Inflammatory macrophage treated with lipopolysaccharide for 1 hour (primary cell): Measurements from ENCODE around the gene IER5.
A peak's percentile ranks its signal among the peaks of the same experiment; 100 is the strongest.
"Not testable (repeated sequence)": the region's sequence is repeated elsewhere in the genome, so short reads cannot be mapped to it uniquely, and the experiment has no call there.

Source experiments
- DNase-seq, 2 donors: peaks; one replicate each; pipeline ENCODE4 v3.0.0-alpha.2; 2020 to 2022

Gene IER5

DNA sequence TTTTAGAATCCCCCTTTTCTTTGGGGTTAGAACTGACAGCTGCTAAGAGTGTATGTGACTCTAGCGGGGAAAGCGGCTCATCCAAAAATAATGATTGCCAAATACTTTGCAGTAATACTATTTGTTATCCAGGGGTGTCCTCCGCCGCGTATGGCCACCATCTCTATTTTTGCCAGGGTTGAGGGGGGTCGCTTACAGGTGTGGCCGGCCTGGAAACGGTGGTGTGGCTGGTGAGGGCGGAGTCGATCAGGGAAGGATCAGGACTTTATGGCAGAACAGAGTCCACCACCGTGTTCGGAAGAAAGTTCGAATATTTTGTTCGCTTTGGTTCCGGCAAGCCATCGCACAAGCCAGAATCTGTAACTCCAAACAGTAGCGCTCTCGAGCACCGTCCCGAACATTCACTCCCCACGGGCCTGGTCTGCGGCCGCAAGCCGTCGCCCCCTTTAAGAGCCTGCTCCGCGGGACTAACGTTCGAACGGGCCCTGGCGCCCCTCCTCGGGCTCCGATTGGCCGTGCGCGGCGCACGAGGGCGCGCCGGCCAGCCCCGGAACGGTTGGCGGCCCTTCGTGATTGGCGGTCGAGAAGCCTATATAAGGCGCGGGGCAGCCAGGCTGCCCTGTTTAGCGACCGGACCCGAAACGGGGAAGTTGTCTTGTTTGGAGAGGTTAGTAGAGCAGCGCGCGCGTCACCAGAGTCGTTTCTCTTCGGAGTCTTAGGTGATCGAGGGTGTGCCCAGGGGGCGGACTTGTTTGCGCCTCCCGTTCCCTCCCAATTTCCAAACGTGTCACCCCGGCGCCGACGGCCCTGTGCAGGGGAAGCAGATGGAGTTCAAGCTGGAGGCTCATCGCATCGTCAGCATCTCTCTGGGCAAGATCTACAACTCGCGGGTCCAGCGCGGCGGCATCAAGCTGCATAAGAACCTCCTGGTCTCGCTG lies at the start of gene IER5:
IER5 (plus strand) TSS at position 622 of the 938 bp plus-strand sequence; CDS start at position 825, 203 bp downstream.
- peak; percentile 97 to 100 for DNase-seq

DNA sequence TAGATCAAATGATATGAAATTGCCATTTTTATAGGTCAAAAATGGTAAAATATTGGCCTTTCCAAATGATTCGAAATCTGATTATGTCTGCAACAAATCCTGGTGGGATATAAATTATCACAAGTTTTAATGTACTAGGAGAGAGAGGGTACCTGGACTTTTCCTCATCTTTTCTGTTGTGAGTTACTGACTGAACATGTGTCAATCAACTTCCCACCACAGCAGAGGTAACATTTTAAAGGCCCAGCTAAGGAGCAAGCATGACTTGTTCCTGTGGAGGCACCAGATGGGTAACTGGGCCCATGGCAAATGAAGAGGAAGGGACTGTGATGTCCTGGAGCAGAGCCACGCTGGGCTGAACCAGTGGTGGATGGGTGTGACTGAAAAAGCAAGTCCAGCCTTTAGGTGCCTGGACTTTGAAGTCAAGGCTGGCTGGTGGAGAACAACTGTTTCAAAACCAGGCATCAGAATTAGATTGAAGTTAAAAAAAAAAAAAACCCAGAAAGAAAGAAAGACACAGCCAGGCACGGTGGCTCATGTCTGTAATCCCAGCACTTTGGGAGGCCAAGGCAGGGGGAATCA lies 48.1 kb upstream of the IER5 start:
- DNase-seq, result no peak

DNA sequence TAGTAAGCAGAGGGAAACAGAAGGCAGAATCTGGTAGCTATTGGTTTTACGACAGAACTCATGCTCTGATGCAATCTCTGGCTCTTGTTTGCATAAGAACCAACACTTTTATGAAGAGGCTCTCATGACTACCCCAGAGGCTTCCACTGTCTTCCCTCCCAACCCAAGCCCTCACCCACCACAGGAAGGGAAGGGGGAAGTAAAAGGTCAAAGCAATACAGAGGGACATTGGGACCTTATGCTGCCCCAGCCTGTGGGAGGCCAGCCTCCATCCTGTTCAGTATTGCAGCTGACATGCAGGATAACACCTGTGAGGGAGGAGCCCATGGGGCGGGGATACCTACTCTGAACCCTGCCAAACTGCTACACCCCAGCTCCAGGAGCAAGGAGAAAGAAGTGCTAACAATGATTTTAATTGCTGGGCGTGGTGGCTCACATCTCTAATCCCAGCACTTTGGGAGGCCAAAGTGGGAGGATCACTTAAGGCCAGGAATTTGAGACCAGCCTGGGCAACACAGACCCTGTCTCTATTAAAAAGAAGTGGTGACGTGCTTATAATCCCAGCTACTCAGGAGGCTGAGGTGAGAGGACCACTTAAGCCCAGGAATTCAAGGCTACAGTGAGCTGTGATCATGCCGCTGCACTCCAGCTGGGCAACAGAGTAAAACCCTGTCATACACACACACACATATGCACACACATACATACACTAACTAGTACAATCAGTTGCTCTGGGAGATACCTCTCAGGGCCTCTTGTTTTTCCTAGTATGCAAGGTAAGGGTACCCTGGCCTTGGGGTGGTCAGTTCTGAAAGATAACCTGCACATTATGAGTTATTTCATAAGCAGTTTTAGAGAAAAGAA lies 45.2 kb upstream of the IER5 start:
- DNase-seq, result peak; percentile 89 to 94

DNA sequence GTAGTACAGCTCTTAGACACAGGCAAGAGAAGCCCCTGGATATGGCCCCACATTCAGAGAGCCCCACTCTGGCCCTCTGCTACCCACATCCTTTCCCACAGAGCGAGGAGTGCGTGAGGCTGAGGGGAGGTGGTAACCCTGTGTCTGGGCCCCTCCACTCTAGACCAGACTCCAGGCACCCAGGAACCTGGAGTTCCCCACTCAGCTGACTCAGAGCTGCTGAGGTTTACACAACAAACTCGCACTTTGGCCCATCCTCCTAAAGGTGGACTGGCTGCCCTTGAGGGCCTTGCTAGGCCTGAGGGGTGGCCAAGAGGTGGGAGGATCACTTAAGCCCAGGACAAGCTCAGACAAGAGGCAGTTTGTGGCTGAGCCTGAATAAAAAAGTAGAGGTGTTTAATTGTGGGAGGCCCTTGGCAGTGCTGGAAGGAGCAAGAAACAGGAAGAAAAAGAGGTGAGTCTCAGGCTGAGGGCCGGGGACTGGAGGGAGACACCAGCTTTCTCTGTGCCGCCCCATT lies 44.0 kb upstream of the IER5 start:
- peak; percentile 66 to 68 for DNase-seq

DNA sequence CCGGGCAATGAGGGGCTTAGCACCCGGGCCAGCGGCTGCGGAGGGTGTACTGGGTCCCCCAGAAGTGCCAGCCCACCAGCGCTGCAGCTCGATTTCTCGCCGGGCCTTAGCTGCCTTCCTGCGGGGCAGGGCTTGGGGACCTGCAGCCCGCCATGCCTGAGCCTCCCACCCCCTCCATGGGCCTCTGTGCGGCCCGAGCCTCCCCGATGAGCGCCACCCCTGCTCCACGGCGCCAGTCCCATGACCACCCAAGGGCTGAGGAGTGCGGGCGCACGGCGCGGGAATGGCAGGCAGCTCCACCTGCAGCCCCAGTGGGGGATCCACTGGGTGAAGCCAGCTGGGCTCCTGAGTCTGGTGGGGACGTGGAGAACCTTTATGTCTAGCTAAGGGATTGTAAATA lies 42.6 kb upstream of the IER5 start:
- not testable (repeated sequence) for DNase-seq

DNA sequence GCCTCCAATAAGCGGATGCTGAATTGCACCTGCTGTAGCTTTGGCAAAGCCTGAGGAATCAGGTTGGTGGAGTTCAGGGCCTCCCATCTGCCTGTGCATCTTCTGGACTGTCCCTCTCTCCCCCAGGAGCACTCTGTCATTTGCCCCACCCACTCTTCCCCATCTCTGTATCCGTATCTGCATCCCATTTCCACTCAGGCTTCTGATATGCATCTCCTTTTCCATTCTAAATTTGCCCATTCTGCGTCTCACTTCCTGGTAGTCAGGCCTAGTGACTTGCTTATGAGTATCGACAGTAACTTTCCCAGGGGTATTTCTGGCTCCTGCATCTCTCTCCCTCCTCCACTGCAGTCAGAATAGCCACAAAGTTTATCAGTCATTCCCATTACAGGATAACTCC lies 39.1 kb upstream of the IER5 start:
- no peak for DNase-seq

DNA sequence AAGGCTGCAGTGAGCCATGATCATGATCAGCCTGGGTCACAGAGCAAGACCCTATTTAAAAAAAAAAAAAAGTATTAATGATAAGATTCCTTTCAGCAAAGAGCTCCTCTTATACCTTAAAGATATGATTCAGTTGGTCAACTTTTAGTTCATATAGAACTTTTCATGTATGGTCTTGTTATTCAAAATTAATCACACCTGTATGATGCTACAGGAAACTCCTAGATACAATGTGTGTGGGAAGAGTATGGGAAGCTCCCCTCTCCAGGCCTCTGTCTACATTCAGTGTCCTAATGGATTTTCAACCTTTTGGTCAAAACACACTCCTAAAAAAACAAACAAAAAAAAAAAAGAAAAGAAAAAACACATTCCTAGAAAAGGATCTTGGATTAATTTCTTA lies 37.6 kb upstream of the IER5 start:
- DNase-seq, result no peak

DNA sequence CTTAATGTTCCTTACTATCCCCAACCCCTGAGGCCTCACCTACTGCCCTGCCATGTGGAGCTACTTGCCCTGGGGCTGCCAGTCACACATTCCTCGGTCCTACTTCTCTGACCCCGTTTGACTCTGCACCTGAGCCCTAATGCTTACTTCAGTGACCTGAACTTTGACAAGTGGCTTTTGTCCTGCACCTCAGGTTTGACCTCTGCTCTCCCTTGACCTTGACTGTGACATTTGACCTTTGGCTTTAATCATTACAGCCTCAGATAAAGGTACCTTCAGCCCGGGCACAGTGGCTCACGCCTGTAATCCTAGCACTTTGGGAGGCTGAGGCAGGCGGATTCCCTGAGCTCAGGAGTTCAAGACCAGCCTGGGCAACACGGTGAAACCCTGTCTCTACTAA lies 31.9 kb upstream of the IER5 start:
- no peak for DNase-seq

DNA sequence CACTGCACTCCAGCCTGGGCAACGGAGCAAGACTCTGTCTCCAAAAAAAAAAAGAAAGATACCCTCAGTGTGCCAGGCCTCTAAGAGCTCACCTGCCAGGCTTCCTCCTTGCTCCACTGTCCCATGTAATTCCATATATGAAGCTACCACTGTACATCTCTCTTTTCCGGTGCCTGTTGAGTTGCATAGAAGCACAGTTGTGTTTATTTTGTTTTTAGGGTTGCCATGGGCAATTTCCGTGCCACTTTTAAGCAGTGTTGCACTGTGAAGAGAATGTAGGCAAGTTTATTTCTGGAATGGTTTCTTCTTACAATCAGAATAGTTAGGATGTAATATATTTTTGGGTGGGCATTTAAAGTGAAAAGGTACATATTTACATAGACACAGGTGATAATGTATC lies 31.4 kb upstream of the IER5 start:
- no peak for DNase-seq

DNA sequence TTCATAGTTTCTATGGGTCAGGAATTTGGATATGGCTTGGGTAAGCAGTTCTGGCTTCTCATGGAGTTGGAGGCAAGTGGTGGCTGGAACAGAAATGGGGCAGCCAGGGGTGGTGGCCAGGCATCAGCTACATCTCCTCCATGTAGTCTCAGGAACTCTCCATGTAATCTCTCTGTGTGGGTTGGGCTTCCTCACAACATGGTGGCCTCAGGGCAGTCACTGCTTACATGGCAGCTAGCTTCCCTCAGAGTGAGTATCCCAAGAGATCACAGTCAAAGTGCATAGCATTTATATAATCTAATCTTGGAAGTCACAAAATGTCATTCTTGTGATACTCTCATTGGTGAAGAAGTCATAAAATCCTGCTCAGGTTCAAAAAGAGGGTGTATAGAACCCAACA lies 29.1 kb upstream of the IER5 start:
- DNase-seq, result no peak

DNA sequence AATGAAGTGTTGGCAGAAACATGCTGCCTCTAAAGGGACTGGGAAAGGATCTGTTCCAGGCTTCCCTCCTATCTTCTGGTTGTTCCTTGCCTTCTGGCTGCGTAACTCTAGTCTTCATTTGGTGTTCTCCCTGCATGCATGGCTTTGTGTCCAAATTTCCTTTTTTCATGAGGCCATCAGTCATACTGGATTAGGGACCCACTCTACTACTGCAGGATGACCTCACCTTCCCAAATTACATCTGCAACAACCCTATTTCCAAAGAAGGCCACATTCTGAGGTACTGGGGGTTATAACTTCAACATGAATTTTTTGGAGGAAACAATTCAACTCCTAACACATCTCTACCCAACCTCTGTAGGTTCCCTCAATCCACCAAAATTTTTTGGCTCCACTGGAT lies 28.4 kb upstream of the IER5 start:
- DNase-seq, result peak in 1 of 2 donors; percentile 52

DNA sequence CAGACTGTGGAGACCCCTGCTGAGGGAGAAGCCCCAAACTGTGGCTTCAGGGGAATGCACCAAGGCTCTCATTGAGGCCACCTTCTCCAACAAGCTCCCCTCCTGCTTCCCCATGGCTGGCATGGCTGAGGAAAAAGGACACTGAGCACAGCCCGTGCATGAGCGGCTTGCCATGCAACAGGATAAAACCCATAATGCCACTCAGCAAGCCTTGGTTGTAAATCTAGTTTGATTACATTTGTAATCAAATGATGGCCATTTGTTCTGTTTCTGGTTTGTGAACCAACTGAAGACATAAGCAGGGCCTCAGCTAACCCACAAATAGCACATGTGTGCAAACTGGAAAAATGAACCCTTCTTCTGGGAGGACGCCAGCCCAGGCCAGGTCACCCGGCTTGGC lies 27.6 kb upstream of the IER5 start:
- not testable (repeated sequence) for DNase-seq

DNA sequence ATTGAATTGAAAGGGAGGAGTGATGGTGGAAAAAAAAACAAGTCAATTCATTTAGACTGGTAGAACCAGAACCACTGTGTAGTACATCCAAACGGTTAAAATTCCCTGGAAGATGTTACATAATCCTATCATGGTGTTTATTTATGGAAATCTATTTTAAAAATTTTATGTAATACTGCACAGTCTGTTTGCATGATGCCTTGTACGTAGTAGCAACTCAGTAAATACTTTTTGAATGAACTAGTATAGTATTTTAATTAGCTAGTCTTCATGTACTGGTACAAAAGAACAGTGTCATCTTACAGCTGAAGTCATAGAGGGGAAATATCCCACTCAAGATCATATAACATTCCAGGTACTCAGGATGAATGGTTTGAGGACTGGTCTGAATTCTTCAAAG lies 27.0 kb upstream of the IER5 start:
- DNase-seq, result no peak

DNA sequence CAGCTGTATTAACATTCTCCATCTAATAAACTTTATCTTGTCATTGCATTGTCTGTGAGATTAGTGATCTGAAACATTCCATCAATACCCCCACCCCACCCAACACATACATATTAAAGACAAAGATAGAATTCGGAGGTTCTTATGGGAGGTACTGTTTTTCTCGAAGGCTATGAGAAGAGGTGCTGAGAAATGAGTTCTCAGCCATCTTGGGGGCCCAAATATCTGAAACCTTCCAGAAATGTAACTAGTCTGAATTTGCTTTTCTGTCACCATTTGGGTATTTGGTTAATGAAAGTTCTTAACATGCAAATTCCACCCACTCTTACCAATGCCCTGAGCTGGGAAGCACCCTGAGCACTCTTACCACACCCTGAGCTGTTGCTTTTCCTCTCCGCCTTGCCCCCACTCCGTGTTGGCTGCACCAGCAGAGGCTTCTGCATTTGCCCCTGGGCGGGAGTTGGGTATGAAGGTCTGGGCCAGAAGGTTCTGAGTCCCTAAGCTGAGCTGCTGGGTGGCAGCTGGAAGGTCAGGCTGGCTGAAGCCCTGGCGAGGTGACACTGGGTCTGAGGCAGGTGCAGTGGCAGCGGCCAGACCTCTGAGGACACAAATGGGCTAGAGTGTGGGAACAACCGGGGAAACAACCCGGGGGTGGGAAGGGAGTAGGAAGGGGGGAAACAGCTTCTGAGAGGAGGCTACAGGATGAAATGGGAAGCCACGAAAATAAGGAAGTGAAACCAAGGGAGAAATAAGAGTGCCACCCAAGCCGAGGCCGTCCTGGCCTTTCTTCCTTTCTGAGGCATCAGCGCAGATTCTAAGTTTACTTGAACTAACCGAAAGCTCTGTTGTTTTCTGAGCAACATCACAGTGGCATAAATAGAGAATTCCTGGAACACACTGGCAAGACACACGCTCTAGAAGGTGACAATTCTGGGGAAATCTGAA lies 26.3 kb upstream of the IER5 start:
- DNase-seq, result peak; percentile 89 to 98

DNA sequence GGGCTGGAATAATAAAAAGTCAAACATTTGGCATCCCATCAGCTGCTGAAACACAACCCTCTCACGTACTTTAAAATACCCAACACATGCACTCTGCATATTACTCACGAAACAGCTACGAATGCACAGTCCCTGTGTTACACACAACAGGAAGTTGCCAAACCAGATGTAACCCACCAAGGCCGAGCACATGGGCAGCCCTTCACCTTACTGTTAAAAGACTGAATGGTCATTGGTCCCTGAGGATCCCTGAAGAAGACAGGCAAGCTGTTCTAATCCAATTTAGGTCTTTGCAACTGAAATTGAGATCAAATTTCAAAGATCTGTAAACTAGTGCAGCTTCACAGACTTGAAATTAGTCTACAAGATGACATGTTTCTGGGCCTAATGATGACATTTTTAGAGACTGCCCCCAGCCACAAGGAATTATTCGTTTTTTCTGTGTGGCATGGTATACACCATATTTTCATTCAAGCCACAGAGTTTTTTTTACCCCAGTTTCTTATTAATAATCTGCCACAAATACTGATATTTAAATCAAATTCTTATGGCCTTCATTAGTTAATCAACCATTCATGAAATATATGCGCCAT lies 25.6 kb upstream of the IER5 start:
- DNase-seq, result peak; percentile 54 to 80

DNA sequence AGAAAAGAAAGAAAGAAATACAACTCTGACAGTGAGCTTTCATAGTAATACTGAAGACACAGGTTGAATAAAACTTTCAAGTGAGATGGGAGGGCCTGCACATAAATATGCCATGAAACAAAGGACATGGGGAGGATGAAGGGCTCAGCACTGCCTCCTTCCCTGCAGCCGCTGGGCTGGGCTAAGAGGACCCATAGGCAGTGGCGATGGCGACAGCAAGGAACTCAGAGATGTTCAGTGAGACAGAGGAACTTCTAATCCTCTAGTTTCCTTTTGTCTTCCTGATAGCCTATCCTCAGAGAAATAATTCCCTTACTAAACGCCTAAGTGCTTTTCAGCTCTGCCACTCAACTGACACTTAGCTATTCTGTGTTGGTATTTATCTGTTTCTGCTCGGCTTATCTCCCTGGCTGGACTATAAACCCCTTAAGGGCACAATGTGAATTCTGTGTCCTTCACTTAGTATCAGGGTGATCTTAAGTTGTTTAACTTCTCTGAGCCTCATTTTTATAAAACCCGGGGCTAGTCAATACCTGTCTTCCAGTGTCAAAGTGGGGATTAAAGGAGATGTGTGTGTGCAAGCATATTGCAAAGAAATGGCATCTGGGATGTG lies 24.4 kb upstream of the IER5 start:
- peak; percentile 21 to 43 for DNase-seq

DNA sequence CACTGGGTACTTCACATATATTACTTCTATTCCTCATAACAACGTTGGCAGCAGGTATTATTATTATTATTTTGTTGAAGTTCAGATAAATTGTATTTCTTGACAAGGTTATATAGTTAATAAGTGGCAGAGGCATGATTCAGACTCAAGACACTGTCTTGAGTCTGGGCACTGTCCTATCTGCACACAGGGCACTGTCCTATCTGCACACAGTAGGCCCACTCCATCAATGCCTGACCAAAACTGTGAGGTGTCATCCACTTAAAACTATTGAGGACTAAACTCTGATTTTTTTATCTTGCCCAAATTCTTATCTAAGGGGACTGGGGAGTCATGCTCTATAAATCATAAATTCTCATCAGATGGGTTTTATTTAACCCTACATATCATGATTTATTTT lies 23.8 kb upstream of the IER5 start:
- no peak for DNase-seq

DNA sequence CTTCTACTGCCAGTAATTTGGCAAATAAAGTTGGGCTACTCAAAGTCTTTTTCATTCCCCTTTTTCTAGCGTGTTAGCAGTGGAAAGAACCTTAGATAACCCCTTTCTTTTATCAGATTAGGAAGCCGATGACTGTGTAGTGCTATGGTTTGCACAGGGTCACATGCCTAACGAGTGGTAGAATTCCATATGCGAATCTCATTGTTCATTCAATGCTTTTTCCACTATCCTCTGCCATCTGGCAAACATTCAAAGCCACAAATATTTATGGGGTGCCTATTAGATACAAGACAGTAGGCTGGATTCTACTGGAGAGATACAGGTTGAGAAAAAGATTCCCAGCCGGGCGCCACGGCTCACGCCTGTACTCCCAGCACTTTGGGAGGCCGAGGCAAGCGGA lies 14.9 kb upstream of the IER5 start:
- no peak for DNase-seq

DNA sequence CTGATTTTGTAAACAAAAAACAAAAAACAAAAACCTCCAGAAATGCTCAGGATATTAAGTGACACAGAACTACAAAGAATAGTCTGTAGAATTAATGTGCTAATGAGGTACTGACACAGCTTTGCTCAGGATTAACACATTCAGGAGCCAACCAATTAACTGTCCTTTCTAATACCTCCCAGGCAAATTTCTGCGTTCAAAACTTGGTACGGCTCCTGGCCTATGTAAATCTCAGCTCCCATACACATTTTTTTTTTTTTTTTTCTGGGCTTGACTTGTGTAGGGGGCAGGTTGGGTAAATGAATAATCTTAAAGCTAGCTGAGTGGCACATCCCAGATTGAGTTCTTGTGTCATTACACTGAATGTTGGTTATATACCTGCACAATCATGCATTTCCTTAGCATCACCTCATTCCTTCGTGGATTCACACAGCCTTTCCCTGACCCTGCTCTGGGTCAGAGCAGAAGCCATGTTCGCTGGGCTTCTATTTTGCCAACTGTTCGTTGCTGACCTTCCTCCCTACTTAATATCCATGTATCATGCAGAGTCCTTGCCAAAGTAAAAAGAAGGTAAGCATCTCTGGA lies 12.6 kb upstream of the IER5 start:
- DNase-seq, result no peak

DNA sequence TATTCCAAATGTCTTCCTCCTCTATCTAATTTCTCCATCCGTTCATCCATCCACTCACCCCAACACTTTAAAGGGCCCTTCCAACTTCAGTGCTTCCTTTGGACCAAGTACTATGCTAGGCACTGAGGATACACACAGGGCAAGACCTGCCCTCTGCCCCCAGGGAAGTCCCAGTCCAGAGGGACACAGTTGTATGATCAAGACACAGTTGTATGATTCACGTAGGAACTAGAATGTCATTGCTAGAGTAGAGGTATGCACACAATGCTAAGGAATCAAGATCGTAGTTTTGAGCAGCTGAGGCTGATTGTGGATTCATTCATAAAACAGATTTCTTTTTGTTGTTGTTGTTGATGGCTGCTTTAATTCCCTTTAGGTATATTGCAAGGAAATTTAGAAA lies 11.6 kb upstream of the IER5 start:
- DNase-seq, result no peak
